Measurements from ENCODE around the gene FGD4.

GRCh38 chr12:32671930-32672780 is 272.8 kb downstream of the FGD4 start:
- TF ChIP-seq CTCF (IDR thresholded peaks at IDR 0.05) = peak in 2 of 3 experiments; percentile 25 to 32
- TF ChIP-seq POLR2A (IDR thresholded peaks at IDR 0.05) = no peak

Measured in testis (tissue), 2 donors.